T1000 (cell line): ENCODE measurements around the gene MSANTD2.
"Not testable (repeated sequence)": the region's sequence is repeated elsewhere in the genome, so short reads cannot be mapped to it uniquely, and the experiment has no call there.

Experiments
- DNase-seq: peaks from one replicate; lab custom pipeline; 2025; ENCODE audit warnings: mixed read lengths; lab: John Stamatoyannopoulos, UW

Gene MSANTD2

DNA sequence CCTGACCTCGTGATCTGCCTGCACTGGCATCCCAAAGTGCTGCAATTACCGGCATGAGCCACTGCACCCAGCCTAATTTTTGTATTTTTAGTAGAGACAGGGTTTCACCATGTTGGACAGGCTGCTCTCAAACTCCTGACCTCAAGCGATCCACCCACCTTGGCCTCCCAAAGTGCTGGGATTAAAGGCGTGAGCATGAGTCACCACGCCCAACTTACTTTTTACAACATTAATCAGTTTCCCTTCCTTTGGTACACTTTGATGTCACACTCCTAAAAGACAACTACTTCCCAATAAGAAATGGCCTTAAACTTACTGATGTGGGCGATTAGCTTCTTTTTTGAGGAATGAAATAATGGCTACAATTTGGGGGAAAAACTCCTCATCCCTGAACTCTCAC is 29.2 kb downstream of the MSANTD2 start:
- not testable (repeated sequence) for DNase-seq

DNA sequence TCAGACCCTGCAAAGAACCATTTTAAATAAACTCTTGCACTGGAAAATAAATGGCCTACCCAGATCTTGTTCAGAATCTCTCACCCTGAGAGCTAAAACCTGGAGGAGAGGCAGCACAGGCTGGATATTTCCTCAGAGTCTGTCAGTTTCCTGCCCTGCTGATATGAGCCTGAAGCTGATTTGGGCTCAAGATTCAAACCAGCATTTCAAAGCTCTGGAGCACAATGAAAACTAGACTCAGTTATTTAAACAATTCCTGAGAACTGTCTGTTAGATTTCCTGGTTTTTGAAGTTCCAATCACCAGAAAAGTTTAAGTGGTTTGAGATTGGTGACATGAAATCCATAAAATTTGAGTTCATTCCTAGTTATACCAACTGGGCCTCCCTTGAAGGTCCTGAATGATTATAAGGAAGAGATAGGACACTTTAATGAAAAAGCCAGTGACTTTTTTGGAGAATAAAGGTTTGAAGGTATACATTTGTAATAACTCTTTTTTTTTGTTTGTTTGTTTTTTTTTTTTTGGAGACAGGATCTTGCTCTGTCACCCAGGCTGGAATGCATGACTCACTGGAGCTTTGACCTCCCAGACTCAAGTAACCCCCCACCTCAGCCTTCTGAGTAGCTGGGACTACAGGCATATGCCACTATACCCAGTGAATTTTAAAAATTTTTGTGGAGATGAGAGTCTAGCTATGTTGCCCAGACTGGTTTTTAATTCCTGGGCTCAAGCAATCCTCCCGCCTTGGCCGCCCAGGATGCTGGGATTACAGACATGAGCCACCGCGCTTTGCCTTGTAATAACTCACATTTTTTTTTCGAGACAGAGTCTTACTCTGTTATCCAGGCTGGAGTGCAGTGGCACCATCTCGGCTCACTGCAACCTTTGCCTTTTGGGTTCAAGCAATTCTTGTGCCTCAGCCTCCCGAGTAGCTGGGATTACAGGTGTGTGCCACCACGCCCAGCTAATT is 30.1 kb downstream of the MSANTD2 start:
- DNase-seq = no peak

DNA sequence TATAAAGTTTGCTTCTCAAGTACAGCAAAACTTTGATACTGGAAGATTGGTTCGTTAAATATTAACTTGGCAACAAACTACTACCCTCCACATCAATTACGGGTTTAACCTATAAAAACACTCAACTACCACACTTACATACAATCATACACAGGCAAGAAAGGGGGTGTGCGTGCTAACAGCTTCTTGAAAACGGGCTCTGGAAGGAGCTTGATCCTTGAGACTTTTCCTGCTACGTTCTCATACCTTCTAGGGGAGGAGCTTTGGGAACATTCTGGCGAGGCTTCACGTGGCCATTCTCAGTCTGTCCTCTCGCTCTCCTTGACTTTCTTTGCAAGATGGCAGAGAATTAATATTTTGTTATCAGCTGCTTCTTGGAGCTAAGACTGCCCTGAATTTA is 31.3 kb downstream of the MSANTD2 start:
- no peak for DNase-seq

DNA sequence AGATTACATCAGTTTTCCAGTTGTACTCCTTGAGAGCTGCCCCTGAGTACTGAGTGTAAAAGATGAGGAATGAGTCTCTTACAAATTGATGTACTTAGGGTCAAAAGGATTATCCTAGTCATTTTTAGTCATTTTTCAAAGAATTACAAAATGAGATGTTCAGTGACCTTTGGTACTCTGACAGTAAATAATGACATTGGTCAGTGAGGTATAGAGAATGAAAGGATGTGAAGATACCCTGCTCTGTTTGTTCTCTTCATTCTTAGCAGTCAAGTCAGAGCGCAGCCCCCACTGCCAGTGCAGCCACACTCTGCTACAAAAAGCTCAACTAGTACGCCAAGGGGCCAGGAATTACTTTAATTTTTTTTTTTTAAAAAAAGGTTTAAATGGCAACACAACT is 34.0 kb downstream of the MSANTD2 start:
- DNase-seq = no peak

DNA sequence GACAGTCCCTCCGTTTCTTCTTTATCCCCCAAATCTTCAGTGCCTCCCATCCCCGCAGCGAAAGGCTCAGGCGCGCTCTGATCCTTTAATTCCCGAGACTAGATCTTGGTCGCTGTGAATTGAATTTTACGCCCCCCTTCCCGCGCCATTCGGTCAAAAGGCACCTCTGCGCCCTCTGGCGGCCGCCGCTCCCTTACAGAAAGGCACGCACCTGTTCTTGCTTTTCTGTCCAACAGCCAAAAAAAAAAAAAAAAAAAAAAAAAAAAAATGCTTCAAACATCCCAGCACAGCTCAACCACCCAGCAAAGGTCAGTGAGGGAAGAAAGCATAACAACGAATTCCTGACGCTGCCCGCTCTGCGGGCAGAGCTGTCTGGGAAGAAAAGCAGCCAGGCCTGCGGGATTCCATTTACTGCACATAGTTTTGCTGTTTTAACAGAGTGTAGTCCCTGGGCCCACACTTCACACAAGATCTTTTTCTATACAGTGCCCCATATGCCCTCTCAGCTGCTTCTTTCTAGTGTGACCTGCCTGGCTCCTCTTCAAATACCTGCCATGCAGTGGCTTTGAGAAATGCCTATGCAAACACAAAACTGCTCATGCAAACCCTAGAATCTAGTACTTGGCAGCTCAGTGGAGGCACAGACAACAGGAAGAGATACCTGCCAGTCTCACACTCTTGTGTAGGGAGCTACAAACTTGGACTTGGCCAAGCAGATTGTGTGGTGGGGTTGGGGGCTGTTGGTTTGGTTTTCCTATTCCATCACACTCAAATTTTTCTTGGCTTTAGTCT is 36.9 kb downstream of the MSANTD2 start:
- DNase-seq = peak; percentile 43

DNA sequence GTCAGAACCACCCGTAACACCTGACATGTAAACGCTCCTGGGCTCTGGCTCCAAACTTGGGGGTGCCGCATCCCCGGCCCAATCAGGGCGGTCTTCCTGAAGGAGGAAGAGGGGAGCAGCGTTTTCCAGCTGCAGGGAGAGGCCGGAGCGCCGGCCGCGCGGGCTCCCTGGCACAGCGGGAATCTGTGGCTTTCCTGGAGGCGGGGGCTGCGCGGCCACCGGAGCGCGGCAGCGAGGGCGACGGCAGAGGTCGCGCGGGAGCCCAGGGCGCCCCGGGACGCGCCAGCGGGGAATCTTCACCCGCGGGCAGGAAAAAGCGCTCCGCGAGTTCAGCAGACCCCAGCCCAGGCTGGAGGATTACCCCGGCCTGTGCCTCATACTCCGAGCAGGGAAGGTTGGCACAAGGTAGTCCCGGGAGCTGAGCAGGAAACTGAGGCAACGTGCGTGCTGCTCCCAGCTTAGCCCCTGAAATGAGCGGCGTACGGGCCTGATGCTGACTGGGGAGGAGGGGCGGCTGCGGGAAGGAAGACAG is 37.5 kb downstream of the MSANTD2 start:
- no peak for DNase-seq

DNA sequence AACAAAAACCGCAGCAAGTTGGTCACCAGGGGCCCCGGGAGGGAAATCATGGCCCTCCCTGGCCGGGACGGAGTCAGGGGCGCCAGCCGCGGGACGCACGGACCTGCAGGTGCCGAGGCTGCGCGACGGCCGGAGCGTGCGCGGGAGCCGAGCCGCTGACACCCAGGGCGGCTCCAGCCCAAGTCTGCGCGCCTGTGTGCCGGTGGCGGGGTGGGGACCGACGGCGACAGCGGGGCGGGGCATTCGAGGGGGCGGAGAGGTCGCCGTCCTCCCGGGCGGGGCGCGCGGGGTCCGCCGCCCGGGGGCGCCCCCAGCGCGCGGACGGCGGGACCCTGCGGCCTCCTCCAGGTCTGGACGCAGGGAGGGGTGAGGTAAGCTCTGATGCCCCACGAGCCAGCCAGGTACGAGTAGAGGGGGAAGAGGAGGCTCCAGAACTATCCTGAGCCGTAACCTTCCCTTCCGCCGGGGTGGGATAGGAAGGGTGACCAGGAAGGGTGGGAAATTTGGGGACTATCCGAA is 38.0 kb downstream of the MSANTD2 start, which contains the start of gene ESAM:
ESAM (minus strand) TSS at position 186 of the 519 bp plus-strand sequence; CDS start at position 50, 136 bp downstream.
- DNase-seq = no peak

DNA sequence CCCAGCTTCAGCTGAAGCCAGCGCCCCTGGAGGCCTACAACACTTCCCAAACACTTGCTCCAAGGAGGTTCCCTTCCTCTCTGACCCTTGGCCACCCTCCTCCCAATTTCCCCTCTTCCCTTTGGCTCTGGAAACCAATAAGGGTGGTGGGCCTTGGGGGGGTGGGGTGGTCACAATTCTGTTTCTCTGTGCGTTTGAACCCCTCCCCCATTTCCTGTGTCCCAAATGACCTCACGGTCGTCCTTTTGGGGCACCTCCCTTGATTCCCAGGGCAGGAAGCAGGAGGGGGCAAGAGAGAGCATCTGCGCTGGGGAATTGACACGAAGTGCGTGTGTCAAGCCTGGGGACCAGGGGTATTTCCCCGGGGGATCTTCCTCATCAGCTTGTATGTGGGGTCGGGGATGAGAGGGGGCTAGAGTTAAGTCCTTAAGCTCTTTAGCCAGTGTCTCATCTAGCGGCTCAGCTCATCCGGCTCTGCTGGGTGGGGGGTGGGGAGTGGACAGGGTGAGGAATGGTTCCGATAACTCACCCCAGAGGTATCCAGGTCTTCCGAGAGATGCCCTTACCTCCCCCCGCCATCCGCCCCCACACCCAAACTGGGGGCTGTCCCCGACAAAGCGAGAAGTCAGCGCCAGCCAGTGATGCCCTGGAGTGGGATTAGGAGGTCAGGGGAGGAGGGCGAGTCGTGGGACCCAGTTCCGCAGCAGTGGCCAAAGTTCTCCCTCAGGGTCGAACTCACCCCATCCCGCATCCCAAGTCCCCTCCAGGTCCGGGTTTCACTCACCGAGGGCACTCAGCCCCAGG is 38.7 kb downstream of the MSANTD2 start:
- DNase-seq = no peak

DNA sequence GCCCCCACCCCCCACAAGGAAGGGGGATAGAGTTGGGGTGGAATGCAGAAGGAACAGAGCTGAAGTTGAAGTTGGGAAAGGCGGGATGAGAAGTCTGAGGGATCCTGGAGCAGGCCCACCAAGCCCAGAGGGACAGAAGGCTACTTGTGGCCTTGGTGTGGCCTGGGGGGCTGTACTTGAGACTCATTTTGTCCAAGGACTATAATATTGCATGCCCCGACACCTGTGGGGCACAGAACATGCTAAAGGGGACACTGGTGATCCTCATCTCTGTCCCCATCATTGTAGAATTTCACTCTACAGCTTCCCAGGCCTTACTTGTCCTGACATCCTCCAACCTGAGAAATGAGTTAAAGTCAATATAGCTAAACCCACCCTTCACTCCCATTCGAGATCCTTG is 39.4 kb downstream of the MSANTD2 start:
- no peak for DNase-seq

DNA sequence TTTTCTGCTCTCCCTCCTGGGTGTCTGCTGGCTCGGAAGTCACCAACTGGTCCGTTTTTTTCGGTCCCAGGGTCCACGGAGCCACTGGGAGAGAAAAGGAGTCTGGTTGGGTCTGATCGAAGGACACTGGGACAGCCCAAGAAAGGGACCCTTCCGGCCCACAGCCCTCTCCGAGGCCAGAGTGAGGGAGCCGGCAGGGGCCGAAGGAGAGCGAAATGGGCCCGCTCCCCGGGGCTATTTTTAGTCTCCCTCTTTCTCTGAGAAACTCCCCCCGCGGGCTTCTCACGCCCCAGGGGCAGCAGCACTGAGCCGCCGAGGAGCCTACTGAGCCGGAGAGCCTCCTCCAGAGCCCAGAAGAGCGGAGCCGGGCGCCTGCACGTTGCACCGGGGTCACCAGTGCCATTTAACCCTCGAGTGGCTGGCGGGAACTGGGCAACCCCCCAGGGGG is 40.0 kb downstream of the MSANTD2 start:
- no peak for DNase-seq

DNA sequence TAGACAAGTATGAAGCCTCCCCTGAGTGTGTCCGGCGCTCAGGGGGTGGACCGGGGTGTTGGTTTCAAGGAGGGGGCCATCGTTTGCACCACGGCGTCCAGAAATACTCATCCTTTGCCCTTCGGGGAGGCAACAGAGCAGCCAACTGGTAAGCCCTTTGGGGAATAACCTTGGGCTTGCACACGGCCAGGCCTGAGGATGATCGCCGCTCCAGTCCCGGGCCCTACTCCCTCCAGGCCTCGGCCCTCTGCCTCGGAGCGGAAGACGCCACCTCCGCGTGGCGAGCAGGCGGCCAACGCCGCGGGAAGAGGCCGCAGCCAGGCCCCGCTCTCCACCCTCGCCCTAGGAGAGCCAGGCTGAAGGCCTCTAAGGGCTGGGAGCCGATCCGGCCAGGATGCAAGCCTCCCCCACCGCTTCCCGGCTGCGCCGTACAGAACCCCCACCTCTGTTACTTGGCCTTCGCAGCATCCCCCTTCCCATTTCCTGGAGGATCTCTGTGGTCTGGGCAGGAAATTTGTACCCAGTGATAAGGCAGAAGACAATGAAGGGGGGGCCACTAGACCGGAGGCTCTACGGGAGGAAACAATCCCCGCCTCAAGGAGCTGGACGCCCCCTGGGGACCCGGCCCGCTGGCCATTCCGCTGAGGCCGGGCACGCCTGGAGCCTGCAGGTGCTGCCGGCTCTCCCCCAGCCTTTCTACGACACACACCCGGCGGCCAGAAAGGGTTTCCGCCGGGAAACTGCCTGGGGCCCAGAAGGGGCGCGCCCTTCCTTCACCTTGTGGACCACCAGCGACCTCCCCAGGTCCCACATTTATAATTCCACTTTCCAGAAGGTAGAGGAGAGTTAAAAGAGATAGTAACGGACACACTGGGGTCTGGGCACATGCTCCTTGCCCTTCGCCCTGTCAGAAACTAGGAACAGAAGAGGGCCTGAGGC is 40.7 kb downstream of the MSANTD2 start:
- DNase-seq = no peak

DNA sequence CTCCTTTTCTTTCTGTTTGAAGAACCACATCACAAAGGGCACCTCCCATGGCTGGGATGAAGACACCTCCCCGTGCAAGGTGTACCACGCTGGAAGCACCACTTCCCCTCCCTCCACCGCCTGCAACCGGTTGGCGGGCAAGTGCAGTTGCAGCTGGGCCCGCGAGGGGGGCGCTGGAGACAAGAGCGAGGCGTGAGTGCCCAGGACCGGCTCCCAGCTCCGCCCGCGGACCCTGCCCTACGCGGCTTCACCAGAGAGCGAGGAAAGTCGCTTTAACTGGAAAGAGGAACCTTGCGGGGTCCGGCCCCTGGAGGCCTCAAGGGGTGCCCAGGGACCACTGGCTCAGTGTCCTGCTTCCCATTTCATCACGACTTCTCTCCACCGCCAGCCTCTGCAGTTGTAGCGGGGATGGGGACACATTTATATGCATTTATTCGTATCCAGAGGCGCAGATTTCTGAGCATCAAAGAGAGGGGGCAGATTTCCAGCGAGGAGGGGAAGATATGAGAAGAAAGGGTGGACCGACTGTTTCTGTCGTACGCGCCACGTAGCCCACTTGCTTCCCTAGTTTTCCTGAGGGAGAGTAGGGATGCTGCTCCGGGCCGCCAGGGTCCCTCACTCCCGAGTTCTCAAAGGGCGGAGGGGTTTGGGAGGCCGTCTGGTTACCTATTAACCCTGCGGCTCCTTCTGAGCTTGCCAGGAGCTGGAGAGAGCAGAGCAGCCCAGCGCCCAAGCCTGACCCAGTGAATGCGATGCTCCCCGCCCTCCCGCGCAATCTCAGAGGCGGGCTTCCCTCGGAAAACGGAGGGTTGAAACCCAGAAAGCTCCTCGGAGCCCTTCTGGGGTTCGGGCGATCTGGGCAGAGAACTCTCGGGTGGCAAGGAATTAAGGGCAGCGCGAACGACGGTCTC is 41.6 kb downstream of the MSANTD2 start:
- DNase-seq = no peak

DNA sequence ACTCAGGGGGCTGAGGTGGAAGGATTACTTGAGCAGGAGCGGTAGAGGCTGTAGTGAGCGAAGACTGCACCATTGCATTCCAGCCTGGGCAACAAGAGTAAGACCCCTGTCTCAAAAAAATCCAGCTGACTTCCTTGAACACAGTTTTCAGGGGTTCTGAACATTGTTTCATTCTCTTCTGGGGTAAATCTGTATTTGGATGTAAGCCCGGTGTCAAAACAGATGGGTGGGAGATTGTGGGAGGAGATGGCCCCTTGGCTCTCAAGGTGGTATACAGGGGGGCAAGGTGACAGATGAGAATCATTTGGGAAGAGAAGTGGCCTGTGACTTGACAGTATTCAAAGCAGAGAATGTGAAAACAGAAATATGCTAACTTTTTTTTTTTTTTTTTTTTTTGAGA is 42.9 kb downstream of the MSANTD2 start:
- DNase-seq = no peak

DNA sequence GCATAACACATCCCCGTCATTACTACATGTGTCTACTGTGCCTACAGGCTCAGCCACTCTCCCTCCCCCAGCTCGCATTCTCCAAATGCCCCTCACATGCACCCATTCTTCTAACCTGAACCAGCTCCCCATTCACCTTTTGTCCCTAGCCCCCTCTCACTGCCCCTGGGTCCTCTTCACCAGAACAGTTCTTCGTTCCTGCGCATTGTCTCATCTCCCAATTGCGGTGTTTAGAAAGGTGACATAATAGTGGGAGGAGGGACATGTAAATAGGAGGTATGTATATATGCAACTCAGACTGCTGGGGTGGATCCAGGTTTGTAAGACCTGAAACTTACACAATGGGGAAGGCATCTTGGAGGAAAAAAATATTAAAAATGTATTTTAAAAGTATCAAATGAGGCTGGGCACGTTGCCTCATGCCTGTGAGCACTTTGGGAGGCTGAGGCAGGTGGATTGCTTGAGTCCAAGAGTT is 43.4 kb downstream of the MSANTD2 start:
- DNase-seq = no peak

DNA sequence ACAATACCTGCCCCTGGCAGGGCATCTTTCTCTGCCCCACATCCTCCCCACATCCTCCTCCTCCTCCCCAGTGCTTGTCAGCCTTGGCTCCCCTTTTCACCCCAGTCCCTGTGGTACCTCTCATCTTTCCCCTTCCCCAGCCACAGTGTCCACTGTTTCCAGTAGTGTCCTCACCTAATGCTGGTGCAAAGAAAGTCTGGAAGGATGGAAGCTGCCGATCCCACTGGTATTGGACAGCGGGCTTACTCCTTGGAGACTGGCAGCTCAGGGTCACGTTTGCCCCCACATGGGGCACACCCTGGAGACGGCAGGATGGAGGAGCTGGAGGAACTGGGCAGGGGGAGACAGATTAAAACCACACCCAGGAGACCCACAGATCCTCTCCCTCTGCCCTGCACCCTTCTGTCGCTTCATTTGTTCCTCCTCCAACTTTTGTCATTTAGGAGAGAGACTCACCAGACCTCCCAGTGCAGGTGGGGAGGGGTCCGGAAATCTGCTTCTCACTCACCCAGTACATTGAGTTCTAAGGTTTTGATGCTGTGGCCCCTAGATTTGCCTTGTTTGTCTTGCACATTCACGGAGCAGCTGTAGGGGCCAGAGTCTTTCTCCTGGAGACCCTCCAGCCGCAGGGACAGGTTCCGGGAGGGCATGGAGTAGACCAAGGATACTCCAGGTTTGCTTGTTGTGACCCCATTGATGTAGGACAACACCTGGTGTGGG is 44.0 kb downstream of the MSANTD2 start:
- no peak for DNase-seq

DNA sequence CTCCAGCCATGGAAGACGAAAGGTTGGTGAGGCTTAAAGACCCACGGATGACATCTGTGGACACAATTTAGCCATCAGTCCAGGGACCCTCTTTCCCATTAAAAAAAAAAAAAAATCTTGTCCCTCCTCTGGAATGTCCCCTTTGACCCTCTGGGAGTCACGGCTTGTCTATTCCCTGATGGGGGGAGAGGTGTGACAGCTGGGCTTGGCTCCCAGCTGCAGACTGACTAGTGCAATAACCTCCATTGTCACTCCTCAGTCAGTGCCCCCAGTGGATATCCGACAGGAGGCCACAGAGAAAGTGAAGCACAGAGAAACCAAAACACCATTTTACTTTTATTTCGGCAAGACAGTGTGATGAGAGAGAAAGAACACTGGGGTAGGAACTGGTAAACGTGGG is 45.5 kb downstream of the MSANTD2 start:
- no peak for DNase-seq

DNA sequence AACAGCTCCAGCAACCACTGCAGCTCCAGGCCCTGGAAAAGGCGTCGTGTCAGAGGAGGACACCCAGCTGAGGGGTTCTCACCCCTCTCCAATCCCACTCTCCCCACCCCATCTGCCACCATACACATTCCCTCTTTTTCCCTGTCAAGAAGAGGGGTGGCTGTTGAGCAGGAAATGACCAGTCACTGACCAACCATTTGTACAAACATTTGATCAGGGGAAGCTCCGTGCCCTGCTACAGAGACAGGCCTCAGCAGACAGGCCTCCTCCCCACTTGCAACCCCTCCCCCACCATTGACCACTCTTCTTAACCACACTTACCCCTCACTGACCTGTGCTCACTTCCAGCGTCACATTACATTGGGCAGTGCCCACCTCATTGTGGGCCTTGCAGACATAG is 45.9 kb downstream of the MSANTD2 start:
- DNase-seq = no peak

DNA sequence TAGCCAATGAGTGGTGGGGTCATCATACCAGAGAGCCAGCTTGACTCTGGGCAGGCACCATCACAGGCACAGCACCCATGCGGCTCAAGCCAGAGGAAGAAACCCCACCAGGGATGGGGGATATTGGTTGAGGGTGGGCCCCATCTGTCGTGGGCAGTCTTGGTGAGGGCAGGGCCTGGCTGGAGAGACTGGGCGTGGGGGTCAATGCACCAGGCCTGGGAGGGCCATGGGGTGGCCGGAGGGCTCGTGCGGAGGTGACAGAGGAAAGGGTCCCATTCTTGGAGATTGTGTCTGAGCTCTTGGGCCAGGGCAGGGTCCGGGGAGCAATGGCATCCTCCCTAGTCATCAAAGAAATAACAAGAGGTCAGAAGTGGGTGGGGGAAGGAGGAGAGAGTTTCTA is 46.6 kb downstream of the MSANTD2 start:
- DNase-seq = no peak
